Prostate gland (tissue), 2 donors: Measurements from ENCODE around the gene HES3. TPM values are rescaled to one million over a fixed set of nuclear protein-coding genes. Genes with fewer than 3 reads are reported as not detected.
A peak's percentile ranks its signal among the peaks of the same experiment; 100 is the strongest.

ENCODE experiments used
- DNase-seq: peaks from one replicate; pipeline ENCODE4 v3.0.0-alpha.2; 2019; ENCODE audit warnings: low spot score
- H3K27ac ChIP-seq, 2 donors: fragments of 200-600 bp; sonication (generic); 2 replicates each; pipeline ENCODE4 v1.5.1; 2017 to 2019
- H3K27me3 ChIP-seq: fragments of 200-600 bp; sonication (generic); replicated peaks from 2 replicates; pipeline ENCODE4 v1.5.1; 2019; ENCODE audit not compliant: insufficient read depth
- H3K36me3 ChIP-seq, 2 donors: fragments of 200-600 bp; sonication (generic); 1 replicate in 1 of 2; 2 replicates in 1 of 2; pipeline versions ENCODE4 v1.5.1 to v1.8.1; 2017 to 2019
- H3K4me1 ChIP-seq: fragments of 200-600 bp; sonication (generic); replicated peaks from 2 replicates; pipeline ENCODE4 v1.5.1; 2019
- H3K4me3 ChIP-seq, 2 donors: fragments of 200-600 bp; sonication (generic); 2 replicates each; pipeline ENCODE4 v1.5.1; 2017 to 2019
- H3K9me3 ChIP-seq: fragments of 200-600 bp; sonication (generic); 2 replicates; pipeline ENCODE4 v1.5.1; 2017
- CTCF ChIP-seq, 4 experiments: fragments of 200-600 bp in 2 of 4; fragments of 450-650 bp in 2 of 4; sonication (generic) in 2 of 4; IDR thresholded peaks; 1 replicate in 3 of 4; 2 replicates in 1 of 4; pipeline ENCODE4 v1.5.1; 2016 to 2019; ENCODE audit warnings: antibody characterized with exemption in 4 of 4, mild to moderate bottlenecking in 2 of 4, moderate library complexity in 2 of 4
- POLR2A ChIP-seq: fragments of 450-650 bp; IDR thresholded peaks from one replicate; pipeline ENCODE4 v1.6.1; 2016; ENCODE audit warnings: antibody characterized with exemption, mild to moderate bottlenecking
- POLR2AphosphoS5 ChIP-seq: sonication (generic); formaldehyde crosslinking; IDR thresholded peaks from one replicate; pipeline ENCODE4 v1.6.1; 2017; ENCODE audit warnings: antibody characterized with exemption
- WGBS: methylation state at CpG from one replicate; pipeline ENCODE4 v1.1.5; 2018; 5-methylcytosine and 5-hydroxymethylcytosine counted together
- intact Hi-C: fragments of 100-400 bp; cut with DNase I; formaldehyde crosslinking; loops from one replicate; pipeline ENCODE4 v1.14.2; 2022
- total RNA-seq, 2 donors: library from RNA; depleted of rRNA; stranded (reverse); fragments of >200 nt; gene quantifications; one replicate each; pipeline ENCODE4 v1.1.0, GENCODE V29; 2016

The HES3 gene
- total RNA-seq, 2 donors from 2014 or later = not detected

- 56% methylated on average over 10 of the region's 10 CpGs for WGBS
- H3K9me3 ChIP-seq = no peaks in the 10 kb centered on the region
- TF ChIP-seq CTCF (IDR thresholded peaks at IDR 0.05) (no peak), POLR2AphosphoS5 (no peak), POLR2A (no peak)
- H3K27ac ChIP-seq = peak overlapping the region; percentile 57 to 67
- no peaks in the 10 kb centered on the region for H3K27me3 ChIP-seq
- no peaks in the 10 kb centered on the region for H3K36me3 ChIP-seq
- intact Hi-C loops = no loop called here
- H3K4me1 ChIP-seq = peaks cover 4% of the 10 kb centered on the region
- DNase-seq = no peak
- peak overlapping the region; percentile 97 to 98 for H3K4me3 ChIP-seq
These were observed 43.7 kb upstream of the HES3 start for GRCh38 chr1:6200188-6200809.

GRCh38 chr1:6202256-6202655 is 41.7 kb upstream of the HES3 start:
- DNase-seq = no peak
- no peak for TF ChIP-seq CTCF (IDR thresholded peaks at IDR 0.05)
- Histone ChIP-seq H3K27ac (no peak overlapping the region), H3K4me1 (peaks cover 4% of the 10 kb centered on the region), H3K27me3 (no peaks in the 10 kb centered on the region), H3K9me3 (no peaks in the 10 kb centered on the region), H3K36me3 (no peaks in the 10 kb centered on the region), H3K4me3 (no peak overlapping the region)
- WGBS = 88% methylated on average over 7 of the region's 7 CpGs
- intact Hi-C loops = no loop called here

- Histone ChIP-seq H3K4me3 (peak within 1 kb of the TSS; percentile 42 to 43), H3K4me1 (no peaks in the 10 kb centered on the region), H3K9me3 (no peaks in the 10 kb centered on the region), H3K27ac (peak within 1 kb of the TSS; percentile 55 to 79), H3K27me3 (no peaks in the 10 kb centered on the region), H3K36me3 (no peaks in the 10 kb centered on the region)
- 0% methylated on average over 17 of the region's 66 CpGs for WGBS
- intact Hi-C loops = loop anchor here (5.0 kb wide), 1 partner anchor 36 kb away; the partner anchor contains the start of gene HES3
- TF ChIP-seq CTCF (IDR thresholded peaks at IDR 0.05) (peak in 1 of 4 experiments; percentile 5), POLR2AphosphoS5 (peak; percentile 57), POLR2A (peak; percentile 80)
- DNase-seq = peak; percentile 62
These were observed 38.0 kb upstream of the HES3 start, which contains the start of gene RNF207 for GRCh38 chr1:6205849-6206519. Gene RNF207, plus strand, starts transcription at chr1:6206119. Its CDS starts 417 bp downstream, at chr1:6206536.

GRCh38 chr1:6206520-6206855 is 37.5 kb upstream of the HES3 start:
- Histone ChIP-seq H3K27me3 (no peaks in the 10 kb centered on the region), H3K4me3 (peak overlapping the region; percentile 42 to 43), H3K27ac (peak overlapping the region; percentile 55 to 79), H3K36me3 (no peaks in the 10 kb centered on the region), H3K4me1 (no peaks in the 10 kb centered on the region), H3K9me3 (no peaks in the 10 kb centered on the region)
- TF ChIP-seq POLR2A (no peak), POLR2AphosphoS5 (no peak), CTCF (IDR thresholded peaks at IDR 0.05) (no peak)
- WGBS = 5% methylated on average over 19 of the region's 25 CpGs
- DNase-seq = no peak
- intact Hi-C loops = loop anchor here (5.0 kb wide), 1 partner anchor 36 kb away; the partner anchor contains the start of gene HES3
